ENCODE results near the gene PRELID3B. TPM values are rescaled to one million over a fixed set of nuclear protein-coding genes. Genes with fewer than 3 reads are reported as not detected.

The PRELID3B gene
- total RNA-seq: 45.1 TPM

DNA sequence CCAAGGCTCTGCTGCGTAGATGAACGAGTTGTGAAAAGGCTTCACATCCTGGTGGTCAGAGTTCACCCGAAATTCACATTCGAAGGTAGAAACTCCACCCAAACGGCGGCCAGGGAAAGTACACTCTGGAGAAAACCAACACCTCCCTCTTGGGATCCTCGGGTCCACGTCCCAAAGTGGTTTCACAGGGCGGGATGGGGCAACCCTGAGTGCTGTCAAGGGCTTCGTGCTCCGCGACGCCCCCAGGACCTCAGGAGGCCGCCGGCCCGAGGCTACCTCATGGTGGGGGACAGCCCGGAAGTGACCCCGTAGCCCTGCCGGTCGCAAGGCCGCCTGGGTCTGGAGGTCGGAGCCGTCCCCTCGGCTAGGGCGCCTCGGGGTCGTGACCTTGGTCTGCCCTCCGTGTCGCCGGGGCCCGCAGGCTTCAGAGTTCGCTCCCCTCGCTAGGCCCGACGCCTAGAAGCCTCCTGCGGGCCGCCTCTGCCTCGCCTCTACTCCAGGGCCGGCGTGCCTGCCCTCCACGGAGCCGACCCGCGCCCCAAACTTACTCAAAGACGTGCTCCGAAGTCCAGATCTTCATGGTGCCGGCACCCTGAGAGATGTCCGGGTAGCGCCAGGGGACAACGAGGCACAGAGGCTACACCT is at the start of gene PRELID3B:
PRELID3B (minus strand) TSS at position 636 of the 645 bp plus-strand sequence; CDS start at position 580, 56 bp downstream.

GRCh38 chr20:59032023-59032712 is 10.4 kb downstream of the PRELID3B start, which contains the start of gene ATP5F1E:
ATP5F1E (minus strand) TSS chr20:59032335; CDS start chr20:59032251, 84 bp downstream.

DNA sequence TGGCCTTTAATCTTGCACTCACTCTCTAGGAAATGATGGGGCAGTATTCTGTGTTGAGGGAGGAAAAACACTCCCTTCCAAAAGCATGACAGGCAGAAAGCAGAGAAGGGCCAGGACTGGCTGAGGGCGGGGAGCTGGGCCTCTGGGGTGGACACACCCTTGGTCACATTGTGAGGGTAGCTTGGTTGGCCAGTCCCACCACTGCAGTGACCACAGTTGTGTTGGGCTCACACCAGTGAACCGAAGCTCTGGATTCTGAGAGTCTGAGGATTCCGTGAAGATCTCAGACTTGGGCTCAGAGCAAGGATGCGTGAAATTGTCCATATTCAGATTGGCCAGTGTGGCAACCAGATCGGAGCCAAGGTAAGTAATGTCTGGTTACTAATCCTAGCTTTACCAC is 23.4 kb downstream of the PRELID3B start, which contains the start of gene TUBB1:
TUBB1 (plus strand) TSS at position 213 of the 400 bp plus-strand sequence; CDS start at position 307, 94 bp downstream.

GRCh38 chr20:59006864-59007664 is 35.5 kb downstream of the PRELID3B start, which contains the start of gene CTSZ:
CTSZ (minus strand) TSS chr20:59007254; CDS start chr20:59007128, 126 bp downstream.

Other genes starting within 250 kb of the PRELID3B start
- gene GNAS-AS1, start 191.9 kb downstream of the PRELID3B start, total RNA-seq: 1.8 TPM
- gene GNAS, start 190.1 kb downstream of the PRELID3B start, total RNA-seq: 781 TPM
- gene NELFCD, start 61.5 kb downstream of the PRELID3B start, total RNA-seq: 69.7 TPM
- 85.2 TPM for gene CTSZ, start 35.5 kb downstream of the PRELID3B start, total RNA-seq
- 3.7 TPM for gene TUBB1, start 23.4 kb downstream of the PRELID3B start, total RNA-seq
- 9.1 TPM for gene ATP5F1E, start 10.5 kb downstream of the PRELID3B start, total RNA-seq
- gene ZNF831, start 121.0 kb upstream of the PRELID3B start, total RNA-seq: 0.16 TPM

Data from camera-type eye (tissue), 1 donor.